Neutrophil (primary cell): ENCODE results near the gene S100A2.

Experiments used
- H3K27ac ChIP-seq: fragments of 200-600 bp; sonication (generic); 2 replicates; pipeline ENCODE4 v1.5.1; 2016; ENCODE audit warnings: mild to moderate bottlenecking, moderate library complexity
- H3K27me3 ChIP-seq: fragments of 200-600 bp; sonication (generic); 2 replicates; pipeline ENCODE4 v1.6.0; 2016; ENCODE audit warnings: mild to moderate bottlenecking
- H3K36me3 ChIP-seq: fragments of 200-600 bp; sonication (generic); 2 replicates; pipeline ENCODE4 v1.5.1; 2017
- H3K4me1 ChIP-seq, 2 experiments: fragments of 200-600 bp in 1 of 2; sonication (generic) in 1 of 2; 1 replicate in 1 of 2; 2 replicates in 1 of 2; pipeline versions ENCODE4 v1.5.1 to v1.6.1; 2013 to 2016; ENCODE audit warnings: low read depth in 1 of 2, low read length in 1 of 2, mild to moderate bottlenecking in 1 of 2, moderate library complexity in 1 of 2; ENCODE audit not compliant: control insufficient read depth in 1 of 2, insufficient read depth in 1 of 2
- H3K4me3 ChIP-seq, 2 experiments: fragments of 200-600 bp in 1 of 2; sonication (generic) in 1 of 2; 1 replicate in 1 of 2; 2 replicates in 1 of 2; pipeline ENCODE4 v1.5.1; 2013 to 2016; ENCODE audit warnings: low read depth in 1 of 2, low read length in 1 of 2, mild to moderate bottlenecking in 1 of 2, moderate library complexity in 1 of 2
- H3K9me3 ChIP-seq: fragments of 200-600 bp; sonication (generic); 2 replicates; pipeline ENCODE4 v1.5.1; 2016
- CTCF ChIP-seq: fragments of 200-600 bp; sonication (generic); IDR thresholded peaks from 2 replicates; pipeline ENCODE4 v1.5.1; 2016; ENCODE audit warnings: antibody characterized with exemption

Gene S100A2

GRCh38 chr1:153609585-153609907 lies 43.9 kb upstream of the S100A2 start:
- Histone ChIP-seq H3K9me3 (no peaks in the 10 kb centered on the region), H3K4me1 (no peaks in the 10 kb centered on the region), H3K4me3 (no peak overlapping the region), H3K36me3 (no peaks in the 10 kb centered on the region), H3K27me3 (peaks cover 44% of the 10 kb centered on the region), H3K27ac (no peak overlapping the region)
- TF ChIP-seq CTCF = no peak

GRCh38 chr1:153608742-153609584 lies 43.3 kb upstream of the S100A2 start:
- TF ChIP-seq CTCF = no peak
- Histone ChIP-seq H3K4me1 (no peaks in the 10 kb centered on the region), H3K27me3 (peaks cover 50% of the 10 kb centered on the region), H3K27ac (no peak overlapping the region), H3K4me3 (no peak overlapping the region), H3K36me3 (no peaks in the 10 kb centered on the region), H3K9me3 (no peaks in the 10 kb centered on the region)

GRCh38 chr1:153608089-153608682 lies 42.5 kb upstream of the S100A2 start:
- Histone ChIP-seq H3K9me3 (no peaks in the 10 kb centered on the region), H3K27me3 (peaks cover 58% of the 10 kb centered on the region), H3K4me1 (no peaks in the 10 kb centered on the region), H3K27ac (no peak overlapping the region), H3K4me3 (no peak overlapping the region), H3K36me3 (no peaks in the 10 kb centered on the region)
- TF ChIP-seq CTCF = no peak

GRCh38 chr1:153607381-153607780 lies 41.7 kb upstream of the S100A2 start:
- Histone ChIP-seq H3K4me3 (no peak overlapping the region), H3K4me1 (no peaks in the 10 kb centered on the region), H3K9me3 (no peaks in the 10 kb centered on the region), H3K27ac (no peak overlapping the region), H3K27me3 (peaks cover 66% of the 10 kb centered on the region), H3K36me3 (no peaks in the 10 kb centered on the region)
- TF ChIP-seq CTCF = no peak

GRCh38 chr1:153606194-153606593 lies 40.5 kb upstream of the S100A2 start:
- peaks cover 65% of the 10 kb centered on the region for H3K27me3 ChIP-seq
- H3K27ac ChIP-seq = no peak overlapping the region
- TF ChIP-seq CTCF = no peak
- no peak overlapping the region for H3K4me3 ChIP-seq
- H3K36me3 ChIP-seq = no peaks in the 10 kb centered on the region
- no peaks in the 10 kb centered on the region for H3K9me3 ChIP-seq
- H3K4me1 ChIP-seq = peaks cover 2 to 8% of the 10 kb centered on the region in 2 experiments
